Left colon (tissue), 2 donors: ENCODE data around the gene TRIO. TPM values are rescaled to one million over a fixed set of nuclear protein-coding genes. Genes with fewer than 3 reads are reported as not detected.

Source experiments
- ATAC-seq: fragments of 200-7000 bp; cut with Tn5 transposase; one replicate; pipeline ENCODE4 v1.9.1; 2020; ENCODE audit warnings: mild to moderate bottlenecking, moderate library complexity
- DNase-seq, 2 donors: peaks; one replicate each; pipeline ENCODE4 v3.0.0-alpha.2; 2020
- intact Hi-C, 2 donors: fragments of 100-400 bp; cut with DNase I in 1 of 2; cut with micrococcal nuclease in 1 of 2; formaldehyde crosslinking; loops; one replicate each; pipeline versions ENCODE4 v1.11.2 to v1.14.0; 2022; cut with DNase I, micrococcal nuclease
- total RNA-seq, 2 donors: library from RNA; stranded (reverse); fragmentation: NEBNext Ultra II Directional; extraction: Animal tissue kit (Norgen Biotek cat#: 25700); gene quantifications; one replicate each; pipeline ENCODE4 v1.2.1, GENCODE V29; 2021
- donor health status: DM: no; HTN: no; CAD: no.
- donor health status: DM: yes; HTN: yes; CAD: no.

Gene TRIO
- total RNA-seq, 2 donors from 2014 or later = 140 to 181 TPM

GRCh38 chr5:14490309-14490711 is 347.2 kb downstream of the TRIO start:
- DNase-seq (peak in 1 of 2 donors; percentile 32), ATAC-seq (peak; percentile 84)
- intact Hi-C loops = no loop called here

GRCh38 chr5:14491015-14491915 is 348.1 kb downstream of the TRIO start:
- ATAC-seq = no peak
- intact Hi-C loops = no loop called here
- no peak for DNase-seq

- ATAC-seq (no peak), DNase-seq (no peak)
- intact Hi-C loops = no loop called here
Measured at GRCh38 chr5:14492331-14492964, 349.3 kb downstream of the TRIO start.

GRCh38 chr5:14495301-14495700 is 352.2 kb downstream of the TRIO start:
- ATAC-seq = no peak

GRCh38 chr5:14497311-14497710 is 354.2 kb downstream of the TRIO start:
- no peak for ATAC-seq
- DNase-seq = no peak
- intact Hi-C loops = no loop called here

More at GRCh38 chr5:14495301-14495700, 352.2 kb downstream of the TRIO start:
- intact Hi-C loops = no loop called here
- DNase-seq = no peak

GRCh38 chr5:14501353-14502293 is 358.5 kb downstream of the TRIO start:
- intact Hi-C loops = no loop called here
- DNase-seq = no peak
- ATAC-seq = no peak

GRCh38 chr5:14502294-14502690 is 359.1 kb downstream of the TRIO start:
- DNase-seq (no peak), ATAC-seq (no peak)
- intact Hi-C loops = no loop called here

- intact Hi-C loops = no loop called here
- no peak for ATAC-seq
- no peak for DNase-seq
Measured at GRCh38 chr5:14503017-14503680, 360.0 kb downstream of the TRIO start.

- ATAC-seq (no peak), DNase-seq (no peak)
- intact Hi-C loops = no loop called here
Measured at GRCh38 chr5:14503681-14504331, 360.7 kb downstream of the TRIO start.

GRCh38 chr5:14504332-14504727 is 361.2 kb downstream of the TRIO start:
- DNase-seq = no peak
- intact Hi-C loops = no loop called here
- no peak for ATAC-seq

- intact Hi-C loops = no loop called here
- DNase-seq = no peak
Measured at GRCh38 chr5:14504816-14505215, 361.7 kb downstream of the TRIO start.

GRCh38 chr5:14505310-14506139 is 362.4 kb downstream of the TRIO start:
- ATAC-seq = no peak
- intact Hi-C loops = no loop called here
- DNase-seq = no peak

More at GRCh38 chr5:14504816-14505215, 361.7 kb downstream of the TRIO start:
- no peak for ATAC-seq

- ATAC-seq = no peak
- no peak for DNase-seq
Measured at GRCh38 chr5:14506140-14506538, 363.0 kb downstream of the TRIO start.

GRCh38 chr5:14506661-14507060 is 363.5 kb downstream of the TRIO start:
- DNase-seq (no peak), ATAC-seq (no peak)
- intact Hi-C loops = no loop called here

More at GRCh38 chr5:14506140-14506538, 363.0 kb downstream of the TRIO start:
- intact Hi-C loops = no loop called here

- DNase-seq (no peak), ATAC-seq (no peak)
- intact Hi-C loops = no loop called here
Measured at GRCh38 chr5:14507156-14507941, 364.2 kb downstream of the TRIO start.

GRCh38 chr5:14508046-14508445 is 364.9 kb downstream of the TRIO start:
- DNase-seq (no peak), ATAC-seq (no peak)
- intact Hi-C loops = no loop called here

- intact Hi-C loops = no loop called here
- ATAC-seq = no peak
- no peak for DNase-seq
Measured at GRCh38 chr5:14509556-14509955, 366.4 kb downstream of the TRIO start.
